Measurements from ENCODE around the gene ACTG2. TPM values are rescaled to one million over a fixed set of nuclear protein-coding genes. Genes with fewer than 3 reads are reported as not detected.

Gene ACTG2
- total RNA-seq, 1 experiment from 2014 or later: 2.7 TPM

DNA sequence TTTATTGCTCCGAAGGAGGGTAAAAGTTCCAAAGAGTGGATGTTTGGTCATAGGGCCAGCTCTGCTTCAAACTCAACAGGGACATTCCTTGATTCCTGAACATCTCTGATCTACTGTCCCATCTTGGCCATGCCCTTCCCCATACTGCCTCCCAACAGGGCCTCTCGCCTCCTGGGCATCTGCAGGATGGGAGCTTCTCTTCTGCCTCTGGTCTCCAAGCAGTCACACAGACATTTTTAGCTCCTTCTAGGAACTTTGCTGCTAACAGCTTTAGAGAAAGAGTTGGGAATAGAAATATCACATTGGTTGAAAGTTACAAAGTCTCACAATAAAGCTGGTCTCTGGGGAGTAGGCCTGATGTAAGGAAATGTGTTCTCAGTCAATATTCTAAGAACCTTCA lies 24.5 kb downstream of the ACTG2 start:
- ChIA-PET POLR2A (ENCODE audit: low non-redundant PET) (no interaction called here), CTCF (no interaction called here)
- DNase-seq (ENCODE audit: low spot score): no peak
- Histone ChIP-seq H3K27me3 (replicated peaks; ENCODE audit: insufficient read depth, low read depth, low read length, poor library complexity) (no peaks in the 10 kb centered on the region), H3K36me3 (ENCODE audit: insufficient read depth, low read length, poor library complexity, severe bottlenecking) (no peaks in the 10 kb centered on the region), H3K4me3 (ENCODE audit: low read depth, low read length, poor library complexity, severe bottlenecking) (no peak overlapping the region), H3K4me1 (ENCODE audit: insufficient read depth, low read length, poor library complexity, severe bottlenecking) (no peaks in the 10 kb centered on the region), H3K9me3 (ENCODE audit: low read depth, low read length, poor library complexity, severe bottlenecking) (no peaks in the 10 kb centered on the region), H3K27ac (ENCODE audit: low read depth, low read length, poor library complexity, severe bottlenecking) (no peak overlapping the region)
- BruUV-seq (replicated peaks): no TSS peak
- TF ChIP-seq, protein P1, sequence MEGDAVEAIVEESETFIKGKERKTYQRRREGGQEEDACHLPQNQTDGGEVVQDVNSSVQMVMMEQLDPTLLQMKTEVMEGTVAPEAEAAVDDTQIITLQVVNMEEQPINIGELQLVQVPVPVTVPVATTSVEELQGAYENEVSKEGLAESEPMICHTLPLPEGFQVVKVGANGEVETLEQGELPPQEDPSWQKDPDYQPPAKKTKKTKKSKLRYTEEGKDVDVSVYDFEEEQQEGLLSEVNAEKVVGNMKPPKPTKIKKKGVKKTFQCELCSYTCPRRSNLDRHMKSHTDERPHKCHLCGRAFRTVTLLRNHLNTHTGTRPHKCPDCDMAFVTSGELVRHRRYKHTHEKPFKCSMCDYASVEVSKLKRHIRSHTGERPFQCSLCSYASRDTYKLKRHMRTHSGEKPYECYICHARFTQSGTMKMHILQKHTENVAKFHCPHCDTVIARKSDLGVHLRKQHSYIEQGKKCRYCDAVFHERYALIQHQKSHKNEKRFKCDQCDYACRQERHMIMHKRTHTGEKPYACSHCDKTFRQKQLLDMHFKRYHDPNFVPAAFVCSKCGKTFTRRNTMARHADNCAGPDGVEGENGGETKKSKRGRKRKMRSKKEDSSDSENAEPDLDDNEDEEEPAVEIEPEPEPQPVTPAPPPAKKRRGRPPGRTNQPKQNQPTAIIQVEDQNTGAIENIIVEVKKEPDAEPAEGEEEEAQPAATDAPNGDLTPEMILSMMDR (conservative IDR thresholded peaks at IDR 0.05; ENCODE audit: low read depth, low read length): no peak
- no peak for TF ChIP-seq EZH2 (IDR thresholded peaks at IDR 0.05; ENCODE audit: borderline replicate concordance, low read depth, low read length, poor library complexity, severe bottlenecking)
- intact Hi-C loops (cut with micrococcal nuclease; ENCODE audit: unreplicated experiment): no loop called here

DNA sequence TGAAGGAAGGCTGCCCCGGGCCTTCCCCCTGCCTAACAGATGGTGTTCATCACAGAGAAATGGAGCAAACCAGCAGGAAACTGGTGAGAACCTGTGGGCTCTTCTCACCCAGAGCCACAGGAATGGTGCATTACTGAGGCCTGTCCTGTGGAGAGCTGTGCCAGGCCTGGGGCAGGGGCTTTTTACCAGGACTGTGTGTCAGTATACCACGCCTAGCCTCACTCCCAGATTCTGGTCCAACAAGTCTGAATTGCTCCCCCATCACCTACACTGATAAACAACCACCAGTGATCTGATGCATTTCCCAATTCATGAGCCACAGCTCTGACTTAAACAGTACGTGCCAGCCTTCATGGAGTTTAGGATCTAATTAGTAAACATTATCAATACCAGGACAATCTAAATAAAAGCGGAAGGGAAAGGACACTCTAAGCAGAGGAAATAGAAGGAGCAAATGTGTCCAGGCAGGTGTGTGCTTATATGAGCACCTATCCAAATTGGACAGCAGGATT lies 24.9 kb downstream of the ACTG2 start:
- H3K27me3 ChIP-seq (replicated peaks; ENCODE audit: insufficient read depth, low read depth, low read length, poor library complexity): no peaks in the 10 kb centered on the region
- intact Hi-C loops (cut with micrococcal nuclease; ENCODE audit: unreplicated experiment): no loop called here
- no peaks in the 10 kb centered on the region for H3K4me1 ChIP-seq (ENCODE audit: insufficient read depth, low read length, poor library complexity, severe bottlenecking)
- BruUV-seq (replicated peaks): no TSS peak
- no peak overlapping the region for H3K27ac ChIP-seq (ENCODE audit: low read depth, low read length, poor library complexity, severe bottlenecking)
- no peaks in the 10 kb centered on the region for H3K9me3 ChIP-seq (ENCODE audit: low read depth, low read length, poor library complexity, severe bottlenecking)
- CTCF ChIA-PET: no interaction called here
- H3K4me3 ChIP-seq (ENCODE audit: low read depth, low read length, poor library complexity, severe bottlenecking): no peak overlapping the region
- POLR2A ChIA-PET (ENCODE audit: low non-redundant PET): no interaction called here
- no peak for TF ChIP-seq EZH2 (IDR thresholded peaks at IDR 0.05; ENCODE audit: borderline replicate concordance, low read depth, low read length, poor library complexity, severe bottlenecking)
- TF ChIP-seq, protein P1 (conservative IDR thresholded peaks at IDR 0.05; ENCODE audit: low read depth, low read length): no peak
- no peaks in the 10 kb centered on the region for H3K36me3 ChIP-seq (ENCODE audit: insufficient read depth, low read length, poor library complexity, severe bottlenecking)
- no peak for DNase-seq (ENCODE audit: low spot score)

DNA sequence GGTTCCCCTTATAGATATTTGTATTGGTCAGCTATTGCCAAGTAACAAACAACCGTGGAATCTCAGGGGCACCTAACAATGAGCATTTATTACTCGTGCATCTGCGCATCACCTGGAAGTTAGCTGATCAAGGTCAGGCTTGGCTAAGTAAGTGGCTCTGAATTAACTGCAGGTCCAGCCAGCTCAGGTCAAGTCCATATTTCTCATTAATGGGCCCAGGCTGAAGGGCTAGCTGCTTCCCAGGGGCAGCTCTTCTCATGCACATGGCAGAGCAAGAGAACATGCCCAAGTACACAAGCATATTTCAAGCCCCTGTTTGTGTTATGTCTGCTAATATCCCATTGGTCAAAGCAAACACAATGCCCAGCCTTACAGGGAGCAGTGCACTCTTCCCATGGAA lies 26.0 kb downstream of the ACTG2 start:
- Histone ChIP-seq H3K4me1 (ENCODE audit: insufficient read depth, low read length, poor library complexity, severe bottlenecking) (no peaks in the 10 kb centered on the region), H3K36me3 (ENCODE audit: insufficient read depth, low read length, poor library complexity, severe bottlenecking) (no peaks in the 10 kb centered on the region), H3K9me3 (ENCODE audit: low read depth, low read length, poor library complexity, severe bottlenecking) (no peaks in the 10 kb centered on the region), H3K27me3 (replicated peaks; ENCODE audit: insufficient read depth, low read depth, low read length, poor library complexity) (no peaks in the 10 kb centered on the region), H3K27ac (ENCODE audit: low read depth, low read length, poor library complexity, severe bottlenecking) (no peak overlapping the region), H3K4me3 (ENCODE audit: low read depth, low read length, poor library complexity, severe bottlenecking) (no peak overlapping the region)
- BruUV-seq (replicated peaks): no TSS peak
- intact Hi-C loops (cut with micrococcal nuclease; ENCODE audit: unreplicated experiment): no loop called here
- no peak for DNase-seq (ENCODE audit: low spot score)
- TF ChIP-seq, protein P1 (conservative IDR thresholded peaks at IDR 0.05; ENCODE audit: low read depth, low read length): no peak
- TF ChIP-seq EZH2 (IDR thresholded peaks at IDR 0.05; ENCODE audit: borderline replicate concordance, low read depth, low read length, poor library complexity, severe bottlenecking): no peak
- ChIA-PET CTCF (no interaction called here), POLR2A (ENCODE audit: low non-redundant PET) (interaction anchor here (0.6 kb wide), 1 partner anchor 250 kb away, joined by 3 read pairs; no protein-coding TSS in a partner anchor)
